HG02973 (cell line): Measurements from ENCODE around the gene CCDC126.
"Not testable (repeated sequence)": the region's sequence is repeated elsewhere in the genome, so short reads cannot be mapped to it uniquely, and the experiment has no call there.

Experiments
- ATAC-seq: cut with Tn5 transposase; IDR thresholded peaks from one replicate; pipeline ENCODE4 v1.9.1; 2021; ENCODE audit warnings: moderate library complexity; ENCODE audit not compliant: unreplicated experiment

The CCDC126 gene

GRCh38 chr7:23622506-23622925 is 25.3 kb downstream of the CCDC126 start:
- no peak for ATAC-seq

- no peak for ATAC-seq
These were observed 31.2 kb downstream of the CCDC126 start for GRCh38 chr7:23628370-23628769.

- no peak for ATAC-seq
These were observed 36.2 kb downstream of the CCDC126 start for GRCh38 chr7:23633417-23633816.

GRCh38 chr7:23645822-23646221 is 48.6 kb downstream of the CCDC126 start:
- ATAC-seq, result no peak

GRCh38 chr7:23653942-23654341 is 56.8 kb downstream of the CCDC126 start:
- ATAC-seq, result no peak

GRCh38 chr7:23654508-23654907 is 57.3 kb downstream of the CCDC126 start:
- no peak for ATAC-seq

GRCh38 chr7:23655433-23655832 is 58.3 kb downstream of the CCDC126 start:
- no peak for ATAC-seq

GRCh38 chr7:23658831-23659427 is 61.7 kb downstream of the CCDC126 start:
- no peak for ATAC-seq

GRCh38 chr7:23661385-23661784 is 64.2 kb downstream of the CCDC126 start:
- no peak for ATAC-seq

GRCh38 chr7:23662124-23662983 is 65.2 kb downstream of the CCDC126 start:
- no peak for ATAC-seq

- no peak for ATAC-seq
These were observed 65.8 kb downstream of the CCDC126 start for GRCh38 chr7:23662984-23663313.

GRCh38 chr7:23664122-23664521 is 66.9 kb downstream of the CCDC126 start:
- ATAC-seq, result no peak

GRCh38 chr7:23672033-23672432 is 74.9 kb downstream of the CCDC126 start:
- no peak for ATAC-seq

- ATAC-seq, result peak; percentile 97
These were observed 82.8 kb downstream of the CCDC126 start, which contains the start of gene FAM221A for GRCh38 chr7:23679898-23680413. Gene FAM221A, plus strand, starts transcription at chr7:23680199. Its CDS starts 20 bp downstream, at chr7:23680219.

- ATAC-seq, result peak; percentile 34
These were observed 83.5 kb downstream of the CCDC126 start for GRCh38 chr7:23680414-23681405.

- ATAC-seq, result not testable (repeated sequence)
These were observed 86.9 kb downstream of the CCDC126 start for GRCh38 chr7:23684041-23684440.

- ATAC-seq, result no peak
These were observed 88.5 kb downstream of the CCDC126 start for GRCh38 chr7:23685731-23686130.

GRCh38 chr7:23687011-23687410 is 89.8 kb downstream of the CCDC126 start:
- no peak for ATAC-seq

- ATAC-seq, result no peak
These were observed 92.0 kb downstream of the CCDC126 start for GRCh38 chr7:23689165-23689564.

- ATAC-seq, result no peak
These were observed 94.1 kb downstream of the CCDC126 start for GRCh38 chr7:23691320-23691719.

- no peak for ATAC-seq
These were observed 96.0 kb downstream of the CCDC126 start for GRCh38 chr7:23693224-23693623.
